Measurements from ENCODE around the gene ANO4.

- TF ChIP-seq SNAI2 (CRISPR knock-in tag; IDR thresholded peaks at IDR 0.05) (no peak), ZFP3 (CRISPR knock-in tag; IDR thresholded peaks at IDR 0.05) (no peak), CREB5 (CRISPR knock-in tag; IDR thresholded peaks at IDR 0.05; ENCODE audit: low read depth) (no peak), ZNF70 (CRISPR knock-in tag; IDR thresholded peaks at IDR 0.05) (no peak), POU6F1 (CRISPR knock-in tag; IDR thresholded peaks at IDR 0.05; ENCODE audit: borderline replicate concordance, low read depth) (no peak), RARB (CRISPR knock-in tag; IDR thresholded peaks at IDR 0.05) (no peak), ZFP30 (CRISPR knock-in tag; IDR thresholded peaks at IDR 0.05) (no peak), ISL1 (CRISPR knock-in tag; IDR thresholded peaks at IDR 0.05) (no peak), ZNF565 (CRISPR knock-in tag; conservative IDR thresholded peaks at IDR 0.05; ENCODE audit: low read depth) (no peak), ZNF8 (CRISPR knock-in tag; IDR thresholded peaks at IDR 0.05) (no peak), PATZ1 (CRISPR knock-in tag; IDR thresholded peaks at IDR 0.05; ENCODE audit: borderline replicate concordance) (no peak), BACH2 (CRISPR knock-in tag; IDR thresholded peaks at IDR 0.05; ENCODE audit: borderline replicate concordance) (no peak), ZC3H10 (CRISPR knock-in tag; IDR thresholded peaks at IDR 0.05) (no peak)
Observed at GRCh38 chr12:101019201-101019600, 224.6 kb downstream of the ANO4 start.
